Panc1 (cell line): Measurements from ENCODE around the gene PLXNA2. TPM values are rescaled to one million over a fixed set of nuclear protein-coding genes. Genes with fewer than 3 reads are reported as not detected.

ENCODE experiments used
- ATAC-seq: fragments of 200-7000 bp; cut with Tn5 transposase; 2 replicates; pipeline ENCODE4 v1.9.1; 2020; ENCODE audit warnings: mild to moderate bottlenecking, moderate library complexity
- BruUV-seq: library from RNA; stranded (reverse); fragments of 400-500 nt; replicated peaks from 2 replicates; lab custom pipeline; 2021; lab: Mats Ljungman, UMichigan
- CTCF ChIA-PET: fragments of 300-600 bp; sonication (Branson Sonifier 250); formaldehyde crosslinking; loops from one replicate; lab custom pipeline; 2022; ENCODE audit warnings: antibody characterized with exemption; lab: Charles Lee
- POLR2A ChIA-PET: fragments of 300-600 bp; sonication (Branson Sonifier 250); formaldehyde crosslinking; loops from one replicate; lab custom pipeline; 2022; ENCODE audit warnings: antibody characterized with exemption; lab: Charles Lee
- DNase-seq: peaks from one replicate; pipeline ENCODE4 v3.0.0-alpha.2; 2010; ENCODE audit warnings: low read depth, low spot score
- H3K27ac ChIP-seq: 2 replicates; pipeline ENCODE4 v1.5.1; 2011; ENCODE audit warnings: mild to moderate bottlenecking, low read length, inconsistent platforms
- H3K27me3 ChIP-seq: fragments of 200-500 bp; sonication (Bioruptor generic); 2 replicates; pipeline ENCODE4 v1.6.0; 2014; ENCODE audit warnings: low read length, inconsistent platforms; ENCODE audit not compliant: control insufficient read depth, insufficient read depth
- H3K36me3 ChIP-seq: fragments of 200-500 bp; sonication (Bioruptor generic); 2 replicates; pipeline ENCODE4 v1.5.1; 2014; ENCODE audit warnings: inconsistent platforms, mild to moderate bottlenecking, low read length, moderate library complexity; ENCODE audit not compliant: control insufficient read depth, insufficient read depth
- H3K4me1 ChIP-seq: 2 replicates; pipeline ENCODE4 v1.5.1; 2011; ENCODE audit warnings: inconsistent platforms, mild to moderate bottlenecking, low read length, moderate library complexity; ENCODE audit not compliant: control insufficient read depth, insufficient read depth
- H3K4me3 ChIP-seq, 2 experiments: 2 replicates each; pipeline ENCODE4 v1.5.1; 2011 to 2012; ENCODE audit warnings: low read depth in 2 of 2, low read length in 2 of 2, mild to moderate bottlenecking in 2 of 2, inconsistent platforms in 1 of 2, moderate library complexity in 1 of 2
- H3K9me3 ChIP-seq: fragments of 200-500 bp; sonication (Bioruptor generic); 2 replicates; pipeline ENCODE4 v1.5.1; 2014; ENCODE audit warnings: low read depth, mild to moderate bottlenecking, inconsistent platforms, low read length, moderate library complexity; ENCODE audit not compliant: control insufficient read depth, insufficient read depth
- CTCF ChIP-seq: fragments of 450-650 bp; IDR thresholded peaks from 2 replicates; pipeline ENCODE4 v1.5.1; 2017; ENCODE audit warnings: mild to moderate bottlenecking
- POLR2AphosphoS5 ChIP-seq: IDR thresholded peaks from 2 replicates; pipeline ENCODE4 v1.6.1; 2012; ENCODE audit warnings: mild to moderate bottlenecking, low read depth, low read length, moderate library complexity
- REST ChIP-seq, 2 experiments: IDR thresholded peaks; 2 replicates each; pipeline ENCODE4 v1.6.1; 2011 to 2012; ENCODE audit warnings: low read depth in 2 of 2, control low read depth in 1 of 2, low read length in 1 of 2, mild to moderate bottlenecking in 1 of 2, moderate library complexity in 1 of 2; ENCODE audit not compliant: insufficient read depth in 1 of 2
- SIN3A ChIP-seq: IDR thresholded peaks from 2 replicates; pipeline ENCODE4 v1.6.1; 2012; ENCODE audit warnings: low read depth, mild to moderate bottlenecking, low read length, moderate library complexity, borderline replicate concordance; ENCODE audit not compliant: insufficient read depth
- TCF7L2 ChIP-seq: IDR thresholded peaks from 2 replicates; pipeline ENCODE4 v1.6.1; 2011; ENCODE audit warnings: mild to moderate bottlenecking, low read depth, low read length, inconsistent platforms
- in situ Hi-C: cut with HindIII; loops from 2 replicates; pipeline ENCODE4 v1.10.0; 2016; ENCODE audit warnings: low sequenced_read_pairs, low pct_unique_long_range_greater_than_20kb
- intact Hi-C: fragments of 100-400 bp; cut with micrococcal nuclease; formaldehyde crosslinking; loops from one replicate; pipeline ENCODE4 v1.10.0; 2022; ENCODE audit not compliant: unreplicated experiment
- total RNA-seq: library from RNA; stranded (reverse); gene quantifications from one replicate; pipeline ENCODE4 v1.2.1, GENCODE V29; 2021; ENCODE audit not compliant: unreplicated experiment

The PLXNA2 gene
- total RNA-seq, 1 experiment from 2014 or later: 0.98 TPM

- DNase-seq: no peak
- ATAC-seq: no peak
- Histone ChIP-seq H3K27ac (no peak overlapping the region), H3K9me3 (no peaks in the 10 kb centered on the region), H3K36me3 (no peaks in the 10 kb centered on the region), H3K4me3 (no peak overlapping the region), H3K27me3 (no peaks in the 10 kb centered on the region; the same call in 1 of the 2 replicates), H3K4me1 (no peaks in the 10 kb centered on the region)
- BruUV-seq: no TSS peak
- intact Hi-C loops: no loop called here
- ChIA-PET POLR2A (no interaction called here), CTCF (no interaction called here)
- in situ Hi-C loops: no loop called here
- no peak for TF ChIP-seq TCF7L2
- no peak for TF ChIP-seq REST (IDR thresholded peaks at IDR 0.05; ENCODE audit: insufficient read depth in 1 of 2, low read depth in 2 of 2, low read length in 1 of 2)
- TF ChIP-seq POLR2AphosphoS5: no peak
- TF ChIP-seq SIN3A: no peak
- TF ChIP-seq CTCF: no peak
Measured at GRCh38 chr1:208136459-208137182, 107.6 kb downstream of the PLXNA2 start.

- Histone ChIP-seq H3K9me3 (no peaks in the 10 kb centered on the region), H3K27me3 (no peaks in the 10 kb centered on the region; the same call in 1 of the 2 replicates), H3K4me3 (no peak overlapping the region), H3K4me1 (no peaks in the 10 kb centered on the region), H3K27ac (no peak overlapping the region), H3K36me3 (no peaks in the 10 kb centered on the region)
- in situ Hi-C loops (no loop called here), intact Hi-C loops (no loop called here)
- TF ChIP-seq SIN3A (no peak), POLR2AphosphoS5 (no peak), REST (IDR thresholded peaks at IDR 0.05; ENCODE audit: insufficient read depth in 1 of 2, low read depth in 2 of 2, low read length in 1 of 2) (no peak)
- ChIA-PET POLR2A (no interaction called here), CTCF (no interaction called here)
- no peak for ATAC-seq
- BruUV-seq: no TSS peak
- DNase-seq: no peak
Measured at GRCh38 chr1:208135354-208135753, 108.8 kb downstream of the PLXNA2 start.
